ENCODE data around the gene ATP8B4. TPM values are rescaled to one million over a fixed set of nuclear protein-coding genes. Genes with fewer than 3 reads are reported as not detected.
"Not testable (repeated sequence)": the region's sequence is repeated elsewhere in the genome, so short reads cannot be mapped to it uniquely, and the experiment has no call there.

ATP8B4 gene
- total RNA-seq, 2 experiments from 2014 or later, result 2.0 to 2.9 TPM

GRCh38 chr15:49986326-49986725, 132.7 kb downstream of the ATP8B4 start:
- Mint-ChIP-seq H3K27me3 (ENCODE audit: low read depth) (no peaks in the 10 kb centered on the region), H3K27ac (no peak overlapping the region), H3K9me3 (no peaks in the 10 kb centered on the region), H3K4me3 (no peak overlapping the region), H3K36me3 (ENCODE audit: low read depth) (no peaks in the 10 kb centered on the region), H3K4me1 (ENCODE audit: low read depth) (no peaks in the 10 kb centered on the region)
- intact Hi-C loops (cut with micrococcal nuclease), result no loop called here
- CTCF ChIA-PET, result no interaction called here
- no peak for DNase-seq

GRCh38 chr15:49985463-49985862, 133.6 kb downstream of the ATP8B4 start:
- no peak overlapping the region for H3K27ac Mint-ChIP-seq
- no peak overlapping the region for H3K4me3 Mint-ChIP-seq
- no peaks in the 10 kb centered on the region for H3K27me3 Mint-ChIP-seq (ENCODE audit: low read depth)
- intact Hi-C loops (cut with micrococcal nuclease), result no loop called here
- no peaks in the 10 kb centered on the region for H3K36me3 Mint-ChIP-seq (ENCODE audit: low read depth)
- DNase-seq, result no peak
- CTCF ChIA-PET, result no interaction called here
- H3K4me1 Mint-ChIP-seq (ENCODE audit: low read depth), result no peaks in the 10 kb centered on the region
- H3K9me3 Mint-ChIP-seq, result no peaks in the 10 kb centered on the region

- H3K36me3 Mint-ChIP-seq (ENCODE audit: low read depth), result no peaks in the 10 kb centered on the region
- CTCF ChIA-PET, result no interaction called here
- no peak overlapping the region for H3K4me3 Mint-ChIP-seq
- peaks cover 4% of the 10 kb centered on the region for H3K27me3 Mint-ChIP-seq (ENCODE audit: low read depth)
- no peaks in the 10 kb centered on the region for H3K4me1 Mint-ChIP-seq (ENCODE audit: low read depth)
- H3K9me3 Mint-ChIP-seq, result no peaks in the 10 kb centered on the region
- no peak overlapping the region for H3K27ac Mint-ChIP-seq
- no peak for DNase-seq
- intact Hi-C loops (cut with micrococcal nuclease), result no loop called here
Observed at GRCh38 chr15:49984436-49984835, 134.6 kb downstream of the ATP8B4 start.

GRCh38 chr15:49982584-49982983, 136.4 kb downstream of the ATP8B4 start:
- H3K4me3 Mint-ChIP-seq, result no peak overlapping the region
- peaks cover 4% of the 10 kb centered on the region for H3K27me3 Mint-ChIP-seq (ENCODE audit: low read depth)
- no peaks in the 10 kb centered on the region for H3K4me1 Mint-ChIP-seq (ENCODE audit: low read depth)
- CTCF ChIA-PET, result interaction anchor here (0.6 kb wide), 2 partner anchors 77 to 451 kb away, joined by 3 to 4 read pairs; no protein-coding TSS in a partner anchor
- DNase-seq, result no peak
- H3K36me3 Mint-ChIP-seq (ENCODE audit: low read depth), result no peaks in the 10 kb centered on the region
- intact Hi-C loops (cut with micrococcal nuclease), result no loop called here
- H3K27ac Mint-ChIP-seq, result no peak overlapping the region
- H3K9me3 Mint-ChIP-seq, result no peaks in the 10 kb centered on the region

GRCh38 chr15:49979705-49980382, 139.2 kb downstream of the ATP8B4 start:
- CTCF ChIA-PET, result interaction anchor here (1.8 kb wide), 1 partner anchor 23 kb away, joined by 6 read pairs; no protein-coding TSS in a partner anchor
- Mint-ChIP-seq H3K4me3 (no peak overlapping the region), H3K4me1 (ENCODE audit: low read depth) (no peaks in the 10 kb centered on the region), H3K9me3 (no peaks in the 10 kb centered on the region), H3K36me3 (ENCODE audit: low read depth) (no peaks in the 10 kb centered on the region), H3K27me3 (ENCODE audit: low read depth) (peaks cover 4% of the 10 kb centered on the region), H3K27ac (no peak overlapping the region)
- DNase-seq, result no peak
- intact Hi-C loops (cut with micrococcal nuclease), result no loop called here

GRCh38 chr15:49978121-49978520, 140.9 kb downstream of the ATP8B4 start:
- H3K36me3 Mint-ChIP-seq (ENCODE audit: low read depth), result no peaks in the 10 kb centered on the region
- CTCF ChIA-PET, result interaction anchor here (1.8 kb wide), 1 partner anchor 25 kb away, joined by 6 read pairs; no protein-coding TSS in a partner anchor
- no peak for DNase-seq
- H3K4me3 Mint-ChIP-seq, result no peak overlapping the region
- peaks cover 4% of the 10 kb centered on the region for H3K27me3 Mint-ChIP-seq (ENCODE audit: low read depth)
- H3K9me3 Mint-ChIP-seq, result no peaks in the 10 kb centered on the region
- intact Hi-C loops (cut with micrococcal nuclease), result no loop called here
- H3K27ac Mint-ChIP-seq, result no peak overlapping the region
- no peaks in the 10 kb centered on the region for H3K4me1 Mint-ChIP-seq (ENCODE audit: low read depth)

GRCh38 chr15:49977306-49977705, 141.7 kb downstream of the ATP8B4 start:
- CTCF ChIA-PET, result no interaction called here
- H3K4me3 Mint-ChIP-seq, result no peak overlapping the region
- DNase-seq, result no peak
- H3K27me3 Mint-ChIP-seq (ENCODE audit: low read depth), result peaks cover 4% of the 10 kb centered on the region
- intact Hi-C loops (cut with micrococcal nuclease), result no loop called here
- H3K36me3 Mint-ChIP-seq (ENCODE audit: low read depth), result no peaks in the 10 kb centered on the region
- no peak overlapping the region for H3K27ac Mint-ChIP-seq
- H3K4me1 Mint-ChIP-seq (ENCODE audit: low read depth), result no peaks in the 10 kb centered on the region
- no peaks in the 10 kb centered on the region for H3K9me3 Mint-ChIP-seq

GRCh38 chr15:49964551-49964950, 154.5 kb downstream of the ATP8B4 start:
- Mint-ChIP-seq H3K9me3 (peaks cover 2% of the 10 kb centered on the region), H3K27ac (no peak overlapping the region), H3K4me1 (ENCODE audit: low read depth) (no peaks in the 10 kb centered on the region), H3K4me3 (no peak overlapping the region), H3K36me3 (ENCODE audit: low read depth) (no peaks in the 10 kb centered on the region), H3K27me3 (ENCODE audit: low read depth) (peaks cover 10% of the 10 kb centered on the region)
- intact Hi-C loops (cut with micrococcal nuclease), result no loop called here
- no peak for DNase-seq
- CTCF ChIA-PET, result no interaction called here

- CTCF ChIA-PET, result no interaction called here
- Mint-ChIP-seq H3K36me3 (ENCODE audit: low read depth) (no peaks in the 10 kb centered on the region), H3K4me3 (no peak overlapping the region), H3K9me3 (peaks cover 2% of the 10 kb centered on the region), H3K27me3 (ENCODE audit: low read depth) (peaks cover 10% of the 10 kb centered on the region), H3K4me1 (ENCODE audit: low read depth) (no peaks in the 10 kb centered on the region), H3K27ac (no peak overlapping the region)
- no peak for DNase-seq
- intact Hi-C loops (cut with micrococcal nuclease), result no loop called here
Observed at GRCh38 chr15:49964061-49964460, 155.0 kb downstream of the ATP8B4 start.

GRCh38 chr15:49963033-49963772, 155.8 kb downstream of the ATP8B4 start:
- DNase-seq; H3K9me3 Mint-ChIP-seq; CTCF ChIA-PET; intact Hi-C loops (cut with micrococcal nuclease); H3K4me1 Mint-ChIP-seq (ENCODE audit: low read depth); H3K27ac Mint-ChIP-seq; H3K36me3 Mint-ChIP-seq (ENCODE audit: low read depth); H3K4me3 Mint-ChIP-seq; H3K27me3 Mint-ChIP-seq (ENCODE audit: low read depth): not testable (repeated sequence)

GRCh38 chr15:49962044-49962602, 156.9 kb downstream of the ATP8B4 start:
- DNase-seq, result no peak
- H3K27ac Mint-ChIP-seq, result no peak overlapping the region
- no peaks in the 10 kb centered on the region for H3K36me3 Mint-ChIP-seq (ENCODE audit: low read depth)
- peaks cover 2% of the 10 kb centered on the region for H3K27me3 Mint-ChIP-seq (ENCODE audit: low read depth)
- no peaks in the 10 kb centered on the region for H3K4me1 Mint-ChIP-seq (ENCODE audit: low read depth)
- H3K9me3 Mint-ChIP-seq, result peaks cover 4% of the 10 kb centered on the region
- intact Hi-C loops (cut with micrococcal nuclease), result no loop called here
- H3K4me3 Mint-ChIP-seq, result no peak overlapping the region
- CTCF ChIA-PET, result no interaction called here

GRCh38 chr15:49953421-49953820, 165.6 kb downstream of the ATP8B4 start:
- peaks cover 10% of the 10 kb centered on the region for H3K9me3 Mint-ChIP-seq
- peaks cover 12% of the 10 kb centered on the region for H3K27me3 Mint-ChIP-seq (ENCODE audit: low read depth)
- no peak overlapping the region for H3K4me3 Mint-ChIP-seq
- H3K36me3 Mint-ChIP-seq (ENCODE audit: low read depth), result no peaks in the 10 kb centered on the region
- intact Hi-C loops (cut with micrococcal nuclease), result no loop called here
- no peak overlapping the region for H3K27ac Mint-ChIP-seq
- no peak for DNase-seq
- H3K4me1 Mint-ChIP-seq (ENCODE audit: low read depth), result no peaks in the 10 kb centered on the region
- CTCF ChIA-PET, result no interaction called here

- Mint-ChIP-seq H3K27ac (no peak overlapping the region), H3K27me3 (ENCODE audit: low read depth) (no peaks in the 10 kb centered on the region), H3K4me3 (no peak overlapping the region), H3K4me1 (ENCODE audit: low read depth) (no peaks in the 10 kb centered on the region), H3K36me3 (ENCODE audit: low read depth) (no peaks in the 10 kb centered on the region), H3K9me3 (peaks cover 21% of the 10 kb centered on the region)
- intact Hi-C loops (cut with micrococcal nuclease), result no loop called here
- CTCF ChIA-PET, result no interaction called here
- DNase-seq, result no peak
Observed at GRCh38 chr15:49946681-49947080, 172.4 kb downstream of the ATP8B4 start.

Data from activated naive CD4-positive, alpha-beta T cell treated with anti-CD3 and anti-CD28 coated beads for 36 hours (primary cell).